VCaP (cell line): ENCODE results near the gene LIAS.

Experiments used
- H3K27ac ChIP-seq: fragments of 450-650 bp; 2 replicates; pipeline ENCODE4 v1.5.1; 2017
- CTCF ChIP-seq: fragments of 450-650 bp; conservative IDR thresholded peaks from 2 replicates; pipeline ENCODE4 v1.5.1; 2017; ENCODE audit warnings: mild to moderate bottlenecking, moderate library complexity

Gene LIAS

GRCh38 chr4:39472396-39472795, 13.5 kb downstream of the LIAS start:
- no peak for TF ChIP-seq CTCF
- no peak overlapping the region for H3K27ac ChIP-seq

GRCh38 chr4:39476187-39476895, 17.5 kb downstream of the LIAS start:
- no peak for TF ChIP-seq CTCF
- H3K27ac ChIP-seq: no peak overlapping the region

GRCh38 chr4:39480251-39480650, 21.4 kb downstream of the LIAS start:
- TF ChIP-seq CTCF: no peak
- H3K27ac ChIP-seq: no peak overlapping the region

- no peak for TF ChIP-seq CTCF
- no peak overlapping the region for H3K27ac ChIP-seq
Measured at GRCh38 chr4:39480902-39481695, 22.2 kb downstream of the LIAS start.

- no peak overlapping the region for H3K27ac ChIP-seq
- TF ChIP-seq CTCF: no peak
Measured at GRCh38 chr4:39484582-39485272, 25.9 kb downstream of the LIAS start.

GRCh38 chr4:39486221-39486804, 27.5 kb downstream of the LIAS start:
- H3K27ac ChIP-seq: no peak overlapping the region
- no peak for TF ChIP-seq CTCF

GRCh38 chr4:39490322-39490721, 31.5 kb downstream of the LIAS start:
- H3K27ac ChIP-seq: no peak overlapping the region
- TF ChIP-seq CTCF: no peak
